ENCODE measurements around the gene TULP4.
A peak's percentile ranks its signal among the peaks of the same experiment; 100 is the strongest.
"Not testable (repeated sequence)": the region's sequence is repeated elsewhere in the genome, so short reads cannot be mapped to it uniquely, and the experiment has no call there.

TULP4 gene

GRCh38 chr6:158431560-158431959, 119.3 kb downstream of the TULP4 start:
- DNase-seq, result no peak

DNA sequence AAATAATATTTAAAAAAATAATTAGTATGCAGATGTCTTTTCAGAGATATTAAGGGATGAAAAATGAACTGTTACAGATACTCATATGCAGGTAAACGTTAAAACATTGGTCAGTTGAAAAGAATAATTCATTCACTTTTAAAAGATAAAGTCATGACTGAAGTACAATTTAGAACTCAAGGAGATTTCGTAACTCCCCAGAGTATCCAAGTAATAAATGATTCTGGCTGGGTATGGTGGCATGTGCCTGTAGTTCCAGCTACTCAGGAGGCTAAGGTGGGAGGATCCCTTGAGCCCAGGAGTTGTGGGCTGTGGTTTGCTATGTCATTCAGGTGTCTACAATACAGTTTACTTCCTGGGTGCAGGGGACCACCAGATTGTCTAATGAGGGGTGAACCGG, 125.3 kb downstream of the TULP4 start:
- DNase-seq, result no peak

- DNase-seq, result no peak
Observed at GRCh38 chr6:158438226-158438625, 126.0 kb downstream of the TULP4 start.

DNA sequence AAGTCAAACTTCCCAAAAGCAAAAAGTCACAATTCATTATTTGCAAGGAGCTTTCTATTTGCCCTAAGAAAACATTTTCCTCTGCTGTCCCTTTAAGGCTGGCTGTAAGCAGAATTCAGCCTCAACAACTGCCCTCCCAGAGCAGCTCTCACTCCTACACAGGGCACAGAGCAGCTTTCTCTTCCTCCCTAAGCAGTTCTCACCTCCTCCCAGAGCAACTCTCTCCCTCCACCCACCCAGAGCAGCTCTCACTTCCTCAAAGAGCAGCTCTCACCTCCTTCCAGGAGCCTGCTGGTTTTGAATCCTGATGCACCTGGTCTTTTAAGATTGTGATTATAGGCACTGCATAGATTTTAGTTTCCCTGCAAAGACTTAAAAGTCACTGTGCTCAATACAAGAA, 127.0 kb downstream of the TULP4 start:
- no peak for DNase-seq

GRCh38 chr6:158441716-158442215, 129.5 kb downstream of the TULP4 start:
- no peak for DNase-seq

GRCh38 chr6:158442306-158442705, 130.0 kb downstream of the TULP4 start:
- DNase-seq, result no peak

- no peak for DNase-seq
Observed at GRCh38 chr6:158445426-158446085, 133.3 kb downstream of the TULP4 start.

GRCh38 chr6:158448856-158449255, 136.6 kb downstream of the TULP4 start:
- DNase-seq, result no peak

- DNase-seq, result no peak
Observed at GRCh38 chr6:158452191-158452590, 139.9 kb downstream of the TULP4 start.

GRCh38 chr6:158457131-158457530, 144.9 kb downstream of the TULP4 start:
- DNase-seq, result no peak

DNA sequence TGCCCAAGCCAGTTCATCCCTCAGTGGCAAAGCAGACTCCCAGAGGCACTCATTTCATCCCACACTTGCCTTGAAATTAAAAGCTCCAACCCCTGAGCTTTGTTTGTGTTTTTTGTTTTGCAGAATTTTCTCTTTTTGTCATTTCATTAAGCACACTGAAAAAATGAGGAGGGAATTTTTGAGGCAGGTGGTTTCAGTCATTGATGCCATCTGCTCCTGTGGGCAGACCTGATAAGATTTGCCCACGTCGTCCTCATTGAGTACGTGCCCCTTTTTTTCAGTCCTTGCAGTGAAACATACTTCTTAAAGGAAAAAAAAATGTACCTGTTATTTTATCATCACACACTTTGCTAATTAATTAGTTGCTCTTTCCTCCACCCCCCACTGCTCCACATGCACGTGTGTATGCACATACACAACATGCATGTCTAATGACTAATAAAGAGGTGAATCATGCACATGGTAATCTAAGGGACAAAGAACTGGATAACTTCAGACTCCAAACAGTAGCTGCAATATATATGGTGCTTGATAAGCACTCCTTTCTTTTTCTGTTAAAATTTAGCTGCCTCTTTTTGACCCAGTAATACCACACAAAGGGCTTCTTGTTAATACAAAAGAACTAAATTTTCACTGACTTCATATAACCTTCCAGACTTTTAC, 145.5 kb downstream of the TULP4 start:
- DNase-seq, result no peak

DNA sequence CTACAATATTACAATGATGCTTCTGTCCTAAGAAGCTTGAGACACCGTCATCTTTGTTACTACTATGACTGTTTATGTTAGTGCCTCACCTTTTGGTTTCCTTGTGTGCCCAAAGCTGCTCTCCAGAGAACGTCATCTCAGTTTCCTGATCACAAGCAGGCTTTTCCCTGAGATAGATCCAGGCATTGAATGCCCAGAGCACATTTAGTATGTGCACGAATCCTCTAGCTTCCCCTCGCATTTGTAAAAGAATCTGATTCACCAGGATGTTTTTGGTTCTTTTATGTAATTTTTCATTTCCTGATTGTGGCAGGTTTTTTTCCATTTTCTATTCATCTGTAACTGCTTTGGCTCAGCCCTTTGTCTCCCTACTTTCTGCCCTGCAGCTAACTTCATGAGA, 147.5 kb downstream of the TULP4 start:
- no peak for DNase-seq

DNA sequence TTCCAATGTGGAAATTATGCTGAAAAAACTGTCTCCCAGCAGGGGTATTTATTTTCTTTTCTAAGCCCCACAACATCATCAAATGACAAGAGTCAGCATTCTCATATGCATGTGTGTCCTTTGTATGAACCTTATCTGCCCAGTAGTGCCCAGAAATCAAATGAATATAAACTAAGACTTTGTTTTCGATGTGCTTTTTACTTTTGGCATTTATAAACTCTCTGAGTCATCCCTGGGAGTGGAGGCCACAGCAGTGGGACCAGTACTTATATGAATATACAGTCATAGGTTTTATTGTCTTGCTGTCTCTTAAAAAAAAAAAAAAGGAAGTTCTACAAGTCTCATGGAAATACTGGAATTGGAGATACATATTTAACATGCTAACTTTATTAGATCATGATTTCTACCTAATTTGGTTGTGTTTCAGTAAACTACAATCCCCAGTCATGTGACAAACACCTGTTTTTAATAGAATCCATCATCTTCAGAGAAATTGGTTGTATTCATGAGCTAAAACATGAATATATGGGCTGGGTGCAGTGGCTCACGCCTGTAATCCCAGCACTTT, 148.4 kb downstream of the TULP4 start:
- DNase-seq, result no peak

GRCh38 chr6:158461954-158462353, 149.7 kb downstream of the TULP4 start:
- no peak for DNase-seq

GRCh38 chr6:158464483-158464882, 152.2 kb downstream of the TULP4 start:
- no peak for DNase-seq

DNA sequence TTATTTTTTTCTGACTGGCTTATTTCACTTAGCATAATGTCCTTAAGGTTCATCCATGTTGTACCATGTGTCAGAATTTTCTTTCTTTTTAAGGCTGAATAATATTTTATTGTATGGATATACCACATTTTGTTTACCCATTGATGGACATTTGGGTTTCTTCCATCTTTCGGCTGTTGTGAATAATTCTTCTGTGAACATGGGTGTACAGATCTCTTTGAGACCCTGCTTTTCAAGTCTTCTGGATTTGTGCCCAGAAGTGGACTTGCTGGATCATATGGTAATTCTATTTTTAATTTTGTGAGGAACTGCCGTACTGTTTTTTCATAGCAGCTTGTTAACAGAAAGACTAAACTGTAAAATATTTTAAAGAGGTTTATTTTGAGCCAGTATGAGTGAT, 153.0 kb downstream of the TULP4 start:
- DNase-seq, result no peak

DNA sequence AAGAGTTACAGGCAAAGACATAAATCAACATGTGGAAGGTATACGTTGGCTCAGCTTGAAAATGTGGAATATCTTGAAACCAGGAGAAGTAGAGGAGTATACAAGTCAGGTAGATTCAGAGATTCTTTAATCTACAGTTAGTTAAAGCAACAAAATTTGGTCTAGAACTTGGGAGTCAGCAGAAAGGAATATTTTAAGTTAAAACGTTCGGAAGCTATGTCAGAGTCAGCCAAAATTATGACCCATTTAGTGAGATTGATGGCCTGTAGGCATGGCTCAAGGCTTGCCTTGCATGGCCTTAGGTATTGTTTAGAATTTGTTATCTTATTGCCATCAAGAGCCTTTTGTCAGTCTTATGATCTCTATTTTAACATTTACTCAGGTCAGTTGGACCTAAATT, 153.5 kb downstream of the TULP4 start:
- no peak for DNase-seq

DNA sequence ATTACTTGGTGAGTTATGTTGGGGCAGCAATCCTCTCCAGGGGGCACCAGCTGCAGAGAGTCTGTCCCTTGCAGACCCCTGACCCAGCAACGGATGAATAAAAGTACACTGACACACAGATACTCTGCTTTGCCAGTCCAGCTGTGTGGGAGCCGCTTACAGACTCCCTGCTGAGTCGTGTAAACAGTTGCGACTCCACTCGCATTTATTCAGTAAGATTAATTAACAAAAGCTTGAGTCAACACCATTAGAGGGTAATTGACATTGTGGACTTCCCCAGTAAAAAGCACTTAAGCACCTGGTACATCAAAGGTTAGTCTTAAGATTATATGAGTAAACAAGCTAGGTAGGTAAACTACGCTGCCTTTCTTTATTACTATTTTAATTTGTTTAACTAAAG, 155.7 kb downstream of the TULP4 start:
- DNase-seq, result peak; percentile 42

DNA sequence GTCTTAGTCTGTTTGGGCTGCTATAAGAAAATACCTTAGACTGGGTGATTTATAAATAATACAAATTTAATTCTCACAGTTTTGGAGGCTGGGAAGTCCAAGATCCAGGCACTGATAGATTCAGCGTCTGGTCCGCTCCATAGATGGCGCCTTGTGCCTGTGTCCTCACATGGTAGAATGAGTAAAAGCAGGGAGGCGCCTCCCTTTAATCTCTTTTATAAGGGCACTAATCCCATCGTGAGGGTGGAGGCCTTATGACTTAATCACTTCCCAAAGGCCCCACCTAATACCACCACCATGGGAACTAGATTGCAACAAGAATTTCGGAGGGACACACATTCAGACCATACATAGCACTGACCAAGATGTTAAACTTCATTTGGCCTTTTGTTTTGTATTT, 156.4 kb downstream of the TULP4 start:
- no peak for DNase-seq

DNA sequence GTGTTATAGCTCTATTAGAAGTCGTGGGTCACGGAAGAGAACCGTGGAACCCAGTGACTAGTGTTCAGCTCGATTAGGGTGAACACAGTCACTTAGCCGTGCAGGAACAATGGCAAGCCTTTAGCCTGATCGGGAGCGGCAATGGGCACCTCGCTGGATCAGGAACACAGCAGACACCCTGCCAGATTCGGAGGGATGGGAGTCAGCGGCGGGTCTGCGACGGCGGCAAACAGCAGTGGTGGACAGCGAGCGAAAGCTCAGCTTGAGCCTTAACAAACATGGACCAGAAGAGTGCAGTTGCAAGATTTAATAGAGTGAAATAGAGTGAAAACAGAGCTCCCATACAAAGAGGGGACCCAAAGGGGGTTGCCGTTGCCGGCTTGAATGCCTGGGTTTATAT, 157.8 kb downstream of the TULP4 start:
- DNase-seq, result not testable (repeated sequence)

DNA sequence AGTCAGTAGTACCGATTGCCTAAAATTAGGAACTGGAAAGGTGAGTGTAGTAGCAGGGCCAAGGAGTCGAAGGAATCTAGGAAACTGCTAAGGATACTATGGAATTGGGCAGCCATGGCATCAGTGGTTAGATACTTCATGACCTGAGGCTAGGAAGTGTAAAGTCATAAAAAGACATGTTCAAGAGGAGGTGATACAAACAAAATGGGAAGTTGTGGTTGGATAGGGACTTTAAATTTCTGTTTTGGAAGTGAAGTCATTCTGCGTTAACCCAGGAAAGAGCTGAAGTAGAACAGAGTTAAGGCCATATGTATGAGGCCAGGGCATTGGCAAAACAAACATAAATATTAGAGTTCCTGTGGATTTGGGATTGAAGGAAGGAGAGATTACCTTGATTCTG, 159.1 kb downstream of the TULP4 start:
- no peak for DNase-seq

GRCh38 chr6:158472447-158472846, 160.2 kb downstream of the TULP4 start:
- no peak for DNase-seq

- DNase-seq, result no peak
Observed at GRCh38 chr6:158474961-158475343, 162.7 kb downstream of the TULP4 start.

All from NCI-H187 treated with DMSO at 0.1 percent for 48 hours (cell line).